Measurements from ENCODE around the gene CCDC110. TPM values are rescaled to one million over a fixed set of nuclear protein-coding genes. Genes with fewer than 3 reads are reported as not detected.

The CCDC110 gene
- total RNA-seq (2022) (not detected in 2 replicates), Bru-seq, nascent RNA (percentile 20 among the genes with signal in this experiment), BruChase-seq, experiment 1, labeled RNA remaining after a 6-hour chase (percentile 14 among the genes with signal in this experiment), BruChase-seq, experiment 2, labeled RNA remaining after a 2-hour chase (percentile 16 among the genes with signal in this experiment)
- long read RNA-seq, partial matches to known transcripts: 1 of 1 reads
- long read RNA-seq, other reads (novel, unspliced or antisense): 0 of 1 reads

DNA sequence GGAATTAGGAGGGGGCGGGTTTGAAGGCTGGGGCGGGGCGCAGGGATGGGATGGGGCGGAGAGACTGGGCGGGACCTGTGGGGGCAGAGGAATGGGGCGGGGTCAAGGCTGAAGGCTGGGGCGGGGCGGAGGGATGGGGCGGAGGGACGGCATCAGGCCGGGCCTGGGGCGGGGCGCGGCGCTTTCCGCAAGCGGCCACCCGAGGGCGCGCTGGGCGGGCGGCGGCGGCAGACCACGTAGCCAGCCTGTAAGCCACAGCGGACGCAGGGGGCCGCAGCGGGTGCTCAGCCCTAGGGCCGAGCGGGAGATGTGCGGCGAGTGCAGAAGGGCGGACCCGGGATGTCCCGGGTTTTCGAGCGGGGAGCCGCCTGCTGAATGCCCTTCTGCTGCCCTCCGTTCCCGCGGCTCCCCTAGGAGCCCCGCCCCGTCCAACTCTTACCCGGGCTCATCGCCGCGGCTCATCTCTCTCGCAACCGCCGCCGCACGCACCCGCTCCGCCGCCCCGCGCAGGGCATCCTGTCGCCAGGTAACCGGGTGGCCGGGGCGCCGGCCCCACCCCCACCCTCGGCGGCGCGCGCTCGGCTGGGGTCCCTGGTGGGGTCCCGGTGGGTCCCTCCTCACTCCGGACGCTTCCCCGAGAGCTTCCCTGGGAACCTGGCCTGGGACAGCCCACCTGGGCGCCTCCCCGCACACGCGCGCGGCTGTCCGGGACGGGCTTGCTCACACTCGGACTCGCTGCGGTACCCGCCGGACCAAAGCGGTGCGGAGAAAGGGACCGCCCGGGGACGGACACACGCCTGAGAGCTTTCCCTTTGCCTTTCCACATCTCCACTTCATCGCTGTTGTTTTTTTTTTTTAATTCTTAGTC, at the start of gene CCDC110:
Gene CCDC110 (minus strand): TSS at position 499 of the 868 bp plus-strand sequence. CDS start 50 bp downstream, at position 449.
- Mint-ChIP-seq H3K27ac (ENCODE audit: unreplicated experiment) (no peak within 1 kb of the TSS), H3K36me3 (ENCODE audit: insufficient read depth, unreplicated experiment) (peaks cover 12% of the 10 kb centered on the region), H3K27me3 (ENCODE audit: unreplicated experiment) (peaks cover 37% of the 10 kb centered on the region), H3K4me1 (ENCODE audit: low read depth, unreplicated experiment) (no peaks in the 10 kb centered on the region), H3K9me3 (ENCODE audit: low read depth, unreplicated experiment) (no peaks in the 10 kb centered on the region), H3K4me3 (ENCODE audit: low read depth, unreplicated experiment) (peak within 1 kb of the TSS; percentile 68)
- BruUV-seq (replicated peaks): no TSS peak
- CTCF ChIA-PET: no interaction called here
- peak; percentile 89 for DNase-seq
- TF ChIP-seq, protein P1, sequence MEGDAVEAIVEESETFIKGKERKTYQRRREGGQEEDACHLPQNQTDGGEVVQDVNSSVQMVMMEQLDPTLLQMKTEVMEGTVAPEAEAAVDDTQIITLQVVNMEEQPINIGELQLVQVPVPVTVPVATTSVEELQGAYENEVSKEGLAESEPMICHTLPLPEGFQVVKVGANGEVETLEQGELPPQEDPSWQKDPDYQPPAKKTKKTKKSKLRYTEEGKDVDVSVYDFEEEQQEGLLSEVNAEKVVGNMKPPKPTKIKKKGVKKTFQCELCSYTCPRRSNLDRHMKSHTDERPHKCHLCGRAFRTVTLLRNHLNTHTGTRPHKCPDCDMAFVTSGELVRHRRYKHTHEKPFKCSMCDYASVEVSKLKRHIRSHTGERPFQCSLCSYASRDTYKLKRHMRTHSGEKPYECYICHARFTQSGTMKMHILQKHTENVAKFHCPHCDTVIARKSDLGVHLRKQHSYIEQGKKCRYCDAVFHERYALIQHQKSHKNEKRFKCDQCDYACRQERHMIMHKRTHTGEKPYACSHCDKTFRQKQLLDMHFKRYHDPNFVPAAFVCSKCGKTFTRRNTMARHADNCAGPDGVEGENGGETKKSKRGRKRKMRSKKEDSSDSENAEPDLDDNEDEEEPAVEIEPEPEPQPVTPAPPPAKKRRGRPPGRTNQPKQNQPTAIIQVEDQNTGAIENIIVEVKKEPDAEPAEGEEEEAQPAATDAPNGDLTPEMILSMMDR (IDR thresholded peaks at IDR 0.05; ENCODE audit: unreplicated experiment): peak; percentile 56
- intact Hi-C loops (cut with micrococcal nuclease; ENCODE audit: unreplicated experiment): loop anchor here (1.0 kb wide), 1 partner anchor 126 kb away; no protein-coding TSS in a partner anchor

DNA sequence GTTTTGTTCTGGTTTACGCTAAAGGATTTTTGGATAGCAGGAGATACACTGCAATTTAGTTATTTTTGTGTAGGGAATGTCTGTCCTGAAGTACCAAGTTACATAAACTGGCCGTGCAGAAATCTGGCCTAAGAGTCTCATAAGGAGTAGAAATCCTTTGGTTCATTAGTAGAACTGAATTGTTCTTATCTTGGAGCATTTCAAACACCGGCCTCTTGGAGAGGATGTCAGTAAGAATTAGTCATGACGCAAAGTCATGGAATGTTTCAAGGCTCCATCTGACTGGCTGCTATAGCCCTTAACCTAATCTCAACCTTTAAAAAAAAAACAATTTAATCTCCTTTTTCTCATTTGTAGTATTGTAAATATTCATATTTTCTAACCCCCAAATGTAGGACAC, 48.6 kb upstream of the CCDC110 start:
- no peaks in the 10 kb centered on the region for H3K9me3 Mint-ChIP-seq (ENCODE audit: low read depth, unreplicated experiment)
- H3K27me3 Mint-ChIP-seq (ENCODE audit: unreplicated experiment): no peaks in the 10 kb centered on the region
- TF ChIP-seq, protein P1 (IDR thresholded peaks at IDR 0.05; ENCODE audit: unreplicated experiment): no peak
- H3K27ac Mint-ChIP-seq (ENCODE audit: unreplicated experiment): no peak overlapping the region
- no peaks in the 10 kb centered on the region for H3K4me1 Mint-ChIP-seq (ENCODE audit: low read depth, unreplicated experiment)
- BruUV-seq (replicated peaks): no TSS peak
- no peak overlapping the region for H3K4me3 Mint-ChIP-seq (ENCODE audit: low read depth, unreplicated experiment)
- H3K36me3 Mint-ChIP-seq (ENCODE audit: insufficient read depth, unreplicated experiment): no peaks in the 10 kb centered on the region
- DNase-seq: no peak
- CTCF ChIA-PET: no interaction called here
- intact Hi-C loops (cut with micrococcal nuclease; ENCODE audit: unreplicated experiment): no loop called here

DNA sequence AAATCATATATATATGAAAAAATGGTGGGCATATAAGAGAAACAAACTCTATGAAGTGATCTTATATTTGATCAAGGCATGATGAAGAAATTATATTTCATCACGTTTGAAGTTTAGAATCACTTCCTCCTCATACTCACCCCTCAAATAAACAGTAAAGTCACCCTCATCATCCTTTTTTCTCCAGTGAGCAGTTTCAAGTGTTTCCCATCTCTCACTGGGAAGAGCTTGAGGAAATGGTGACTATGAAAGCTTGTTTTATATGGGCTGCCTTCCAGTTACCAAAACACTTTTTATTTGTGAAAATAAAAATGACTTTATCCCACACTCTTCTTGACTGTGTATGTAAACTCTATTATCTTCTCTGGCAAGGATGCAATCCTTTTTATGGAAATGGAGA, 47.0 kb upstream of the CCDC110 start:
- Mint-ChIP-seq H3K4me1 (ENCODE audit: low read depth, unreplicated experiment) (no peaks in the 10 kb centered on the region), H3K36me3 (ENCODE audit: insufficient read depth, unreplicated experiment) (no peaks in the 10 kb centered on the region), H3K9me3 (ENCODE audit: low read depth, unreplicated experiment) (no peaks in the 10 kb centered on the region), H3K4me3 (ENCODE audit: low read depth, unreplicated experiment) (no peak overlapping the region), H3K27ac (ENCODE audit: unreplicated experiment) (no peak overlapping the region), H3K27me3 (ENCODE audit: unreplicated experiment) (no peaks in the 10 kb centered on the region)
- intact Hi-C loops (cut with micrococcal nuclease; ENCODE audit: unreplicated experiment): no loop called here
- BruUV-seq (replicated peaks): no TSS peak
- DNase-seq: no peak
- TF ChIP-seq, protein P1 (IDR thresholded peaks at IDR 0.05; ENCODE audit: unreplicated experiment): no peak
- CTCF ChIA-PET: interaction anchor here (0.5 kb wide), 1 partner anchor 53 kb away, joined by 5 read pairs; no protein-coding TSS in a partner anchor

DNA sequence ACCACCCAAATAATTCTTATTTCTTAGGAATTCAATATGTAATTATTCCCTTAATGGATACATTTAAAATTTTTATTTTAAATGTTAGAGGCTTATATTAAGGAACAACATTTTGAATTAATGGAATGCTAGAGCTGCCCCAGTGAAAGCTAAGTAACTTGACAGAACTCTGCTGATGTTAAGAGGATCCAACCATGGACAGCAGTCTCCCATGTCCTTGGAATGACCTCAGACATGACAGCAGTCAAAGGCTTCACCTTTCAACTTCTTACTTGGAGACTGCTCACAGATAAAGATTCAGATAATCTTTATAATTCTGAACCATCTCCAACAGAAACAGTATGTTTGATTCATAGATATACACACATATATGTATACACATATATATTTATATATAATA, 46.5 kb upstream of the CCDC110 start:
- BruUV-seq (replicated peaks): no TSS peak
- intact Hi-C loops (cut with micrococcal nuclease; ENCODE audit: unreplicated experiment): no loop called here
- Mint-ChIP-seq H3K27ac (ENCODE audit: unreplicated experiment) (no peak overlapping the region), H3K27me3 (ENCODE audit: unreplicated experiment) (peaks cover 3% of the 10 kb centered on the region), H3K4me1 (ENCODE audit: low read depth, unreplicated experiment) (no peaks in the 10 kb centered on the region), H3K36me3 (ENCODE audit: insufficient read depth, unreplicated experiment) (no peaks in the 10 kb centered on the region), H3K4me3 (ENCODE audit: low read depth, unreplicated experiment) (no peak overlapping the region), H3K9me3 (ENCODE audit: low read depth, unreplicated experiment) (no peaks in the 10 kb centered on the region)
- CTCF ChIA-PET: interaction anchor here (0.5 kb wide), 1 partner anchor 53 kb away, joined by 5 read pairs; no protein-coding TSS in a partner anchor
- no peak for DNase-seq
- TF ChIP-seq, protein P1 (IDR thresholded peaks at IDR 0.05; ENCODE audit: unreplicated experiment): no peak

All from Calu3 (cell line).